Kidney capillary endothelial cell (primary cell): ENCODE data around the gene SMYD3.

Source experiments
- DNase-seq: peaks from one replicate; pipeline ENCODE4 v3.0.0-alpha.2; 2018; ENCODE audit warnings: low spot score

SMYD3 gene

GRCh38 chr1:245870698-245871097, 636.4 kb downstream of the SMYD3 start:
- no peak for DNase-seq

- no peak for DNase-seq
Measured at GRCh38 chr1:245869847-245870246, 637.2 kb downstream of the SMYD3 start.

- DNase-seq: no peak
Measured at GRCh38 chr1:245867738-245868137, 639.3 kb downstream of the SMYD3 start.

DNA sequence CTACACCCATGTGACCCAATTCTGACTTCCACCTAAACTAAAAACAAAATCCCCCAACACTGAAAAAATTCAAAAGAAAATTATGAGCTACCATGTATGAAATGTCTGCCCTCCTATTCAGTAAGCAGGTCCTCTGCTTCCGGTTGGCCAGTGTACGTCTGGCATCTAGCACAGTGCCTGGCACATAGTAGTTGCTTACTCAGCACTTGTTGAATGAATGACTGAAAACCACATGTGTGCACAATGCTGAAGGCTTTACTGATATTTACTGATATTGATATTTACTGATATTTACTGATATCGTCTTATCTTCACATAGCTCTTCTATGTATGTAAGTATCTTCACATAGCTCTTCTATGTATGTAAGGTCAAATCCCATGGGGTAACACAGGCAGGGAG, 642.2 kb downstream of the SMYD3 start:
- no peak for DNase-seq

DNA sequence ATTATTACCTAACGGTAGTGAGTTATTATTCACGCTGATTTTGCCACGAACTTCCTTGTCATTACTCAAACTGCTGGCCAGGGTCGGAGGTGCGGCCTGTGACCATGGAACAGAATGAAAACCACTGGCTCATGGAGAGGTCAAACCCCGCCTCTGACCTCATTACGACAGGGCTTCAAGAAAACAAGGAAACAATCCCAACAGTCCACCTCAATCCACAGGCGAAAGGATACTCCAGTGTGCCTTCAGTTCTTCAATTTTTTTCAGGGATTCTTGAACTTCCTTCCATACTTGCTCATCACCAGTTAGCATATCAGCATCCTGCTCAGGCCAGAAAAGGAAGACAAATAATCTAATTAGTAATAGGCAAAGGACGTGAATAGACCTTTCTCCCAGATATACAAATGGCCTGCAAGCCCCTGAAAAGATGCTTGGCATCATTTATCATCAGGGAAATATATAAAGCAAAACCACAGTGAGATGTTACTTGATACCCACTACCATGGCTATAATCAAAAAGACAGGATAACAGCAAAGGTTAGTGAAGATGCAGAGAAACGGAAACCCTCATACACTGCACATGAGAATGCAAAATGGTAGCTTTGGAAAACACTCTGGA, 643.4 kb downstream of the SMYD3 start:
- no peak for DNase-seq

DNA sequence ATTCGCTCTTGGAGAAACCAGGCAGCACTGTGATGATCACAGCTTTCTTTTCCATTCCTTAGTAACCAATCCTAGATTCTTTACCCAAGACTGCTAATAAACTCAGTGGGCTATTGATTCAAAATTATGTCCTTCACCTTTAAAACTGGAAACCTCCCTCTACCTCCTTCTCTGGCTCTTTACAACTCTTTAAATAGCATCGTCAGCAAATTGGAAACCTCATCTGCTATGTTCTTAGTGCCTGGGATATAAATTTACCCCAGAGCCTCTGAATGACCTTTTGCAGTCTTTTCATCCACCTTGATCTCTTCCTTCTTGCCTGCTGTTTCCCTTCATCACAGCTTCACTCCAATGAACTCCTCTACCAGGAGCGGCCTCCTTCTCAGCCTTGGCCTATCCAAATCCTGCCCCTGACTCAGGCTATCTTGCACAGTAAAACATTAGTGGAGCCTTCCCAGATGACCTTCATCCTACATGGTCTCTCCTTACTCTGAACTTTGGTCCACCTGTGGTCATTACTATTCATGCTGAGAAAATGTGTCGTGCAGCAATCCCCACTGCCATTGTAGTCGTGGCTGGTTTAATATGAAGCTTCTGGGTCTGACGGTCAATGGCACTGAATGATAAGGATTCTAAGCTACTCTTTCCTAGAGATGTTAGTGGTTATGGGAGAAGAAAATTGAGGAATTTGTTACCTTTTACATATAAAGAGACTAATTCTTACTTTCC, 644.1 kb downstream of the SMYD3 start:
- no peak for DNase-seq

GRCh38 chr1:245860657-245861544, 646.2 kb downstream of the SMYD3 start:
- no peak for DNase-seq

GRCh38 chr1:245859493-245860114, 647.5 kb downstream of the SMYD3 start:
- DNase-seq: peak; percentile 71

GRCh38 chr1:245858722-245859492, 648.2 kb downstream of the SMYD3 start:
- no peak for DNase-seq

- no peak for DNase-seq
Measured at GRCh38 chr1:245858022-245858721, 648.9 kb downstream of the SMYD3 start.

GRCh38 chr1:245856944-245857531, 650.0 kb downstream of the SMYD3 start:
- no peak for DNase-seq

GRCh38 chr1:245855846-245856730, 651.0 kb downstream of the SMYD3 start:
- no peak for DNase-seq

DNA sequence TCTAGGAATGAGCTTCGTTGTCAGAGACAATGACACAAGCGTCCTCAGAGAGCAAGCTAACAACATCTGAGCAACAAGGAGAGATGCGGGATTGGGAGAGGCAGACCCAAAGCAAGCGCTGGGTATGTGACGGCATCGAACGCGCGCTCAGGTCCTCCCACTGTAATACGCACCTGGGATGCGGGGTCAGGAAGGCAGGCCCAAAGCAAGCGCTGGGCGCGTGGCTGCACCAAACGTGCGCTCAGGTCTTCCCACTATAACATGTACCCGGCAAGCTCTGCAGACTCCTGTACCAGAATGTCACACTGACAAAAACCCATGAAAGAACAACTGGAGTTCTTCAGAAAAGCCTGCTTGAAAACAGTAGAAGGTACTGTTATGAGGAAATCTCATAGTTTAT, 653.8 kb downstream of the SMYD3 start:
- no peak for DNase-seq

DNA sequence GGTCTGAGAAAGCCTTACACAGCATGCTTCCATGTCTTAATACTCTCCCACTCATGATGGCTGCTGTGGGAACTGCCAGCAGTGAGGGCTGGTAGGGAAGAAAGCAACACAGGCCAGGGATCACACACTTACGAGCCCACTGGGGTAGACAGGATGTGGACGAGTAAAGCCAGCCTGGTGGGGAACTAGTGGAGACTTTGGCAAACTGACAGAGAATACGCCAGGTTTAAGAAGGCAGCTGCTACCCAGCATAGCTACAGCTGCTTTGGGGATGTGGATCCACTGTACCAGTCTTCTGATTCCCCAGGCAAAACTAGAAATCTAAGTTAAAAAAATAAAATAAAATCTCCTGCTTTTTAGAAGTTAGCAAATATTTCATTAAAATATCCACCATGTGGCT, 664.0 kb downstream of the SMYD3 start:
- DNase-seq: no peak

DNA sequence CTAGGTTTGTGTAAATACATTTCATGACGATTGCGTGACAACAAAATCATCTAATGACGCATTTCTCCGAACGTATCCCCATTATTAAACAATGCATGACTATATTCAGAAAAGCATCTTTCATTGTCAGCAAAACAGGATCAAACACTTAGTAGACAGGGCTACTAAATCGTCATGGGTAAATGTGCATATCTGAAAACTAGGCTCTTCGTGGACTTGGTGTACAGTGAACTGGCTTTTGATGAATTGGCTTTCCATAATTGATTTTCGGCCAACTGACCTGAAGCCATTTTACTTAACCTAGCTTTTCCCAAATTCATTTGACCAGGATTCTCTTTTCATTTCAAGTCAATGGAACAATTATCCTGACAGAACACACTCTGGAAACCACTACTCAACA, 665.0 kb downstream of the SMYD3 start:
- no peak for DNase-seq

DNA sequence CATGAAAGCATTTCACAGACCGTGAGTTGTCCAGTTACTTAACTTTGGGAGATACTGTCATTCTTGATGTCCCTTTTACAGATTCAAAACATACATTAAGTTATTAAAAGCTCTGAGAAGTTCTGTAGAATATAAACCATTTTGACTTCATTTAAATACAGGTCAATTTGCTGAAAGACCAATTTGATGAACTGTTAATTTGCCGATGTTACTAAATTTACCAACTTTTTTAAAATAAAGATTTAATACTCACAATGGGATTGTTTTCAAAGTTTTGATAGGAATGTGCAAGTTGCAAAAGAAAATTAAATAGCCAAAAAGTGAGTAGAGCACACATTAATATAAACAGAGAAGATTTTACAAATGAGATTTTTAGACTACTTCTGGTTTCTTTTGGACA, 666.1 kb downstream of the SMYD3 start:
- no peak for DNase-seq

- DNase-seq: no peak
Measured at GRCh38 chr1:245837718-245838117, 669.4 kb downstream of the SMYD3 start.

DNA sequence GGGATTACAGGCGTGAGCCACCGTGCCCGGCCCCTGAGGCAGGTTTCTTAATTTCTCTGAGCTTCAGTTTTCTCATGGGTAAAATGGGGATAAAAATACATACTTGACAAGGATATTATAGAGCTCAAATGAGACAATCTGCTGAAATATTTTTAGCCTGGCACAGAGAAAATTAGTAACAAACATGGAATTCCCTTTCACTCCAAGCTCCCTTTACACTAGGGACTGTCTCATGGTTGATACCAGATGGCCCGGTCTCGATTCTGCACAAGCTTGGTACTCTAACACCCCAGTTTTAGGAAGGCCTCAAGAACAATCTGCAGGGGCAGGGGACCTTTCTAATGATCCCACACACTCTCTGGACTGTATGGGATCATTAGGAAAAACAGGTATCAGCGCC, 671.7 kb downstream of the SMYD3 start:
- no peak for DNase-seq

- DNase-seq: no peak
Measured at GRCh38 chr1:245834002-245834401, 673.1 kb downstream of the SMYD3 start.
